ENCODE data around the gene CC2D1A.

The CC2D1A gene

GRCh38 chr19:13977803-13978202 lies 71.8 kb downstream of the CC2D1A start:
- Histone ChIP-seq H4K20me1 (ENCODE audit: insufficient read depth, low read length) (no peaks in the 10 kb centered on the region), H3K79me2 (ENCODE audit: low read length) (no peaks in the 10 kb centered on the region), H3K9ac (ENCODE audit: low read length) (no peak overlapping the region), H3K9me3 (replicated peaks; ENCODE audit: insufficient read depth, low read length) (no peaks in the 10 kb centered on the region), H3K27ac (ENCODE audit: low read length) (no peak overlapping the region), H3K27me3 (replicated peaks; ENCODE audit: insufficient read depth, low read length) (no peaks in the 10 kb centered on the region), H3K36me3 (replicated peaks; ENCODE audit: insufficient read depth, low read length) (no peaks in the 10 kb centered on the region), H3K4me1 (ENCODE audit: low read length) (no peaks in the 10 kb centered on the region), H3K4me3 (ENCODE audit: low read length) (no peak overlapping the region), H3K4me2 (ENCODE audit: low read depth, low read length) (no peak overlapping the region), H3K9me2 (replicated peaks; ENCODE audit: insufficient read depth, low read length) (no peaks in the 10 kb centered on the region), H3F3A (ENCODE audit: insufficient read depth, low read length) (no peaks in the 10 kb centered on the region), H2AFZ (ENCODE audit: low read length) (no peak overlapping the region)
- TF ChIP-seq EZH2 (optimal IDR thresholded peaks at IDR 0.05; ENCODE audit: low read depth, low read length) (no peak), EZH2phosphoT487 (IDR thresholded peaks at IDR 0.05; ENCODE audit: low read length) (no peak)
- TF ChIP-seq, protein P1, sequence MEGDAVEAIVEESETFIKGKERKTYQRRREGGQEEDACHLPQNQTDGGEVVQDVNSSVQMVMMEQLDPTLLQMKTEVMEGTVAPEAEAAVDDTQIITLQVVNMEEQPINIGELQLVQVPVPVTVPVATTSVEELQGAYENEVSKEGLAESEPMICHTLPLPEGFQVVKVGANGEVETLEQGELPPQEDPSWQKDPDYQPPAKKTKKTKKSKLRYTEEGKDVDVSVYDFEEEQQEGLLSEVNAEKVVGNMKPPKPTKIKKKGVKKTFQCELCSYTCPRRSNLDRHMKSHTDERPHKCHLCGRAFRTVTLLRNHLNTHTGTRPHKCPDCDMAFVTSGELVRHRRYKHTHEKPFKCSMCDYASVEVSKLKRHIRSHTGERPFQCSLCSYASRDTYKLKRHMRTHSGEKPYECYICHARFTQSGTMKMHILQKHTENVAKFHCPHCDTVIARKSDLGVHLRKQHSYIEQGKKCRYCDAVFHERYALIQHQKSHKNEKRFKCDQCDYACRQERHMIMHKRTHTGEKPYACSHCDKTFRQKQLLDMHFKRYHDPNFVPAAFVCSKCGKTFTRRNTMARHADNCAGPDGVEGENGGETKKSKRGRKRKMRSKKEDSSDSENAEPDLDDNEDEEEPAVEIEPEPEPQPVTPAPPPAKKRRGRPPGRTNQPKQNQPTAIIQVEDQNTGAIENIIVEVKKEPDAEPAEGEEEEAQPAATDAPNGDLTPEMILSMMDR (IDR thresholded peaks at IDR 0.05; ENCODE audit: low read length): no peak
- no peak for DNase-seq

DNA sequence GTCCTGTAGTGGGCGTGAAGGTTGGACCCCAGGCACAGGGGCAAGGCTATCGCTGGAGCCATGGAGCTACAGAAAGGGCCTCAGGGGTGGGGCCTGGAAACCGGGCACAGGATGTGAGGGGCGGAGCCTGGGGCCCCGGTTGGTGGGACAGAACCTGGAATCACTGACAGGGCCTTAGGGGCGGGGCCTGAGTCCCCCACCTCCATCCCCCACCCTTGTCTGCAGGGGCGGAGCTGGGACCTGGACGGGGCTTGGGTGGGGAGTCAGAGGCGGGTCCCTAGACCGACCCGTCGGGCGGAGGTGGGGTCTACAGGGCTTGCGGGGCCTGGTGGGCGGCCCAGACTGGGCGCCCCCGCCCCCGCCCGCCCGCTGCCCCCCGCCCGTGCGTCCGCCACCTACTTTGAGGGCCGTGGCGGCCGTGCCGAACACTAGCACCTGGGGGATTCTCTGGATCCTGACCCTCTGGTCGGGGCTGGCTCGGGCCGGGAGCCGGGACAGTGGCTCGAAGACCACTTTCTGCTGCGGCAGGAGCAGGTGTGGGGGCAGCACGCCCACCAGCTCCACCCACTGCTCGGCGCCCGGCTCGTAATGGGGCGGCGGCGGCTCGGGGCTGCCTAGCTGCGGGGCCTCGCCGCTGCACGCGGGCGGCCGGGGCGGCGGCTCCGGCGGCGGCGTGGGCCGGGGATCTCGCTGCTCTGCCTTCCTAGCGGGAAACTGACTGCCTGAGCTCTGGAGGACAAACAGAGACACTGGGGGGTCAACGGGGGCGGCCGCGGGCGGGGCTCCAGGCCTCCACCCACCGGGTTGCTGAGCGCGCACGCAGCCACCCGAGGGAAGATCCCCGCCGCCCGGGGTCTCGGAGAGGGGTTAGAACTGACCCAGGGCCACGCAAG lies 72.6 kb downstream of the CC2D1A start:
- no peak overlapping the region for H3K4me3 ChIP-seq (ENCODE audit: low read length)
- DNase-seq: no peak
- H3K4me1 ChIP-seq (ENCODE audit: low read length): no peaks in the 10 kb centered on the region

DNA sequence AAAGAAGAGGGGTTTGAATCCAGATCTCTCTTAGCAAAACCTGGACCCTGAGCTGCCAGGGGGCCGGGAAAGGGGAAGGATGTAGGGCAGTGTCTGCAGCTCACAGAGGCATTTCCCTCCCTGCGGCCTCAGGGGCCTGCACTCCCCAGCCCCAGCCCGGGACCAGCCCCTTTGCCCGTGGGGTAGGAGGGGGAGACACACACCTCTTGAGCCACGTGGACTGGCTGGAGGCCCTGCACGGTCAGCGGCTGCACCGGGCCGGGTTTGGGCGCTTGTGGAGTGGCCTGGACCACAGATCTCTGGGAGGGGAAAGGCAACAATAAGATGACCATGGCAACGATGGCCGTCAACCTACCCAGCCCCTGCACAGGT lies 73.2 kb downstream of the CC2D1A start:
- Histone ChIP-seq H3K9me2 (replicated peaks; ENCODE audit: insufficient read depth, low read length) (no peaks in the 10 kb centered on the region), H3K9ac (ENCODE audit: low read length) (no peak overlapping the region), H3K4me2 (ENCODE audit: low read depth, low read length) (no peak overlapping the region), H3K9me3 (replicated peaks; ENCODE audit: insufficient read depth, low read length) (no peaks in the 10 kb centered on the region), H3F3A (ENCODE audit: insufficient read depth, low read length) (no peaks in the 10 kb centered on the region), H3K36me3 (replicated peaks; ENCODE audit: insufficient read depth, low read length) (no peaks in the 10 kb centered on the region), H3K4me3 (ENCODE audit: low read length) (no peak overlapping the region), H4K20me1 (ENCODE audit: insufficient read depth, low read length) (no peaks in the 10 kb centered on the region), H3K4me1 (ENCODE audit: low read length) (no peaks in the 10 kb centered on the region), H2AFZ (ENCODE audit: low read length) (no peak overlapping the region), H3K79me2 (ENCODE audit: low read length) (no peaks in the 10 kb centered on the region), H3K27me3 (replicated peaks; ENCODE audit: insufficient read depth, low read length) (no peaks in the 10 kb centered on the region), H3K27ac (ENCODE audit: low read length) (no peak overlapping the region)
- DNase-seq: no peak
- TF ChIP-seq EZH2 (optimal IDR thresholded peaks at IDR 0.05; ENCODE audit: low read depth, low read length) (no peak), EZH2phosphoT487 (IDR thresholded peaks at IDR 0.05; ENCODE audit: low read length) (no peak)
- TF ChIP-seq, protein P1 (IDR thresholded peaks at IDR 0.05; ENCODE audit: low read length): no peak

More for the DNA sequence above, 72.6 kb downstream of the CC2D1A start:
- Histone ChIP-seq H4K20me1 (ENCODE audit: insufficient read depth, low read length) (no peaks in the 10 kb centered on the region), H3K4me2 (ENCODE audit: low read depth, low read length) (no peak overlapping the region), H3K27ac (ENCODE audit: low read length) (no peak overlapping the region), H3K79me2 (ENCODE audit: low read length) (no peaks in the 10 kb centered on the region), H2AFZ (ENCODE audit: low read length) (no peak overlapping the region), H3K9me3 (replicated peaks; ENCODE audit: insufficient read depth, low read length) (no peaks in the 10 kb centered on the region), H3K9ac (ENCODE audit: low read length) (no peak overlapping the region), H3K9me2 (replicated peaks; ENCODE audit: insufficient read depth, low read length) (no peaks in the 10 kb centered on the region), H3F3A (ENCODE audit: insufficient read depth, low read length) (no peaks in the 10 kb centered on the region), H3K36me3 (replicated peaks; ENCODE audit: insufficient read depth, low read length) (no peaks in the 10 kb centered on the region), H3K27me3 (replicated peaks; ENCODE audit: insufficient read depth, low read length) (no peaks in the 10 kb centered on the region)
- TF ChIP-seq EZH2phosphoT487 (IDR thresholded peaks at IDR 0.05; ENCODE audit: low read length) (no peak), EZH2 (optimal IDR thresholded peaks at IDR 0.05; ENCODE audit: low read depth, low read length) (no peak)
- TF ChIP-seq, protein P1 (IDR thresholded peaks at IDR 0.05; ENCODE audit: low read length): no peak

Data from MM.1S (cell line).